Muscle layer of duodenum (tissue), 2 donors: Measurements from ENCODE around the gene GPC3.

Experiments
- H3K27ac ChIP-seq: one replicate; pipeline ENCODE4 v1.7.0; 2013; ENCODE audit warnings: mild to moderate bottlenecking, low read length
- H3K27me3 ChIP-seq: one replicate; pipeline ENCODE4 v1.7.0; 2013; ENCODE audit warnings: low read depth, mild to moderate bottlenecking, control low read depth, low read length
- H3K36me3 ChIP-seq, 2 donors: one replicate each; pipeline ENCODE4 v1.7.0; 2013; ENCODE audit warnings: low read length in 2 of 2, control low read depth in 1 of 2, mild to moderate bottlenecking in 1 of 2; ENCODE audit not compliant: insufficient read depth in 2 of 2, control insufficient read depth in 1 of 2
- H3K4me1 ChIP-seq, 2 donors: one replicate each; pipeline ENCODE4 v1.7.0; 2013; ENCODE audit warnings: low read length in 2 of 2, mild to moderate bottlenecking in 2 of 2, control low read depth in 1 of 2, moderate library complexity in 1 of 2; ENCODE audit not compliant: insufficient read depth in 2 of 2, control insufficient read depth in 1 of 2
- H3K4me3 ChIP-seq, 2 donors: one replicate each; pipeline ENCODE4 v1.7.0; 2013; ENCODE audit warnings: low read length in 2 of 2, low read depth in 1 of 2, mild to moderate bottlenecking in 1 of 2
- H3K9me3 ChIP-seq, 2 donors: one replicate each; pipeline ENCODE4 v1.7.0; 2013; ENCODE audit warnings: low read length in 2 of 2, control low read depth in 1 of 2, mild to moderate bottlenecking in 1 of 2; ENCODE audit not compliant: control insufficient read depth in 1 of 2
- donor health status: healthy.

The GPC3 gene

GRCh38 chrX:134013092-134013497, 27.7 kb upstream of the GPC3 start:
- Histone ChIP-seq H3K4me3 (no peak overlapping the region), H3K4me1 (no peaks in the 10 kb centered on the region), H3K9me3 (no peaks in the 10 kb centered on the region), H3K36me3 (no peaks in the 10 kb centered on the region), H3K27me3 (no peaks in the 10 kb centered on the region), H3K27ac (no peak overlapping the region)

GRCh38 chrX:134010690-134011089, 25.3 kb upstream of the GPC3 start:
- H3K36me3 ChIP-seq, result no peaks in the 10 kb centered on the region
- H3K4me1 ChIP-seq, result no peaks in the 10 kb centered on the region
- H3K4me3 ChIP-seq, result no peak overlapping the region
- H3K27ac ChIP-seq, result no peak overlapping the region
- H3K27me3 ChIP-seq, result no peaks in the 10 kb centered on the region
- H3K9me3 ChIP-seq, result no peaks in the 10 kb centered on the region

GRCh38 chrX:134007716-134008115, 22.3 kb upstream of the GPC3 start:
- Histone ChIP-seq H3K4me1 (no peaks in the 10 kb centered on the region), H3K36me3 (no peaks in the 10 kb centered on the region), H3K27ac (no peak overlapping the region), H3K4me3 (no peak overlapping the region), H3K27me3 (no peaks in the 10 kb centered on the region), H3K9me3 (no peaks in the 10 kb centered on the region)

- Histone ChIP-seq H3K4me1 (no peaks in the 10 kb centered on the region), H3K9me3 (no peaks in the 10 kb centered on the region), H3K36me3 (no peaks in the 10 kb centered on the region), H3K4me3 (no peak overlapping the region), H3K27ac (no peak overlapping the region), H3K27me3 (no peaks in the 10 kb centered on the region)
Measured at GRCh38 chrX:134006484-134007161, 21.2 kb upstream of the GPC3 start.

GRCh38 chrX:134004084-134004483, 18.7 kb upstream of the GPC3 start:
- H3K27me3 ChIP-seq, result no peaks in the 10 kb centered on the region
- no peaks in the 10 kb centered on the region for H3K36me3 ChIP-seq
- no peaks in the 10 kb centered on the region for H3K9me3 ChIP-seq
- peaks cover 0 to 2% of the 10 kb centered on the region in 2 donors for H3K4me1 ChIP-seq
- H3K4me3 ChIP-seq, result no peak overlapping the region
- no peak overlapping the region for H3K27ac ChIP-seq

- Histone ChIP-seq H3K4me3 (no peak overlapping the region), H3K4me1 (peaks cover 0 to 2% of the 10 kb centered on the region in 2 donors), H3K27me3 (no peaks in the 10 kb centered on the region), H3K9me3 (no peaks in the 10 kb centered on the region), H3K36me3 (no peaks in the 10 kb centered on the region), H3K27ac (no peak overlapping the region)
Measured at GRCh38 chrX:134002921-134003615, 17.7 kb upstream of the GPC3 start.

- Histone ChIP-seq H3K27me3 (no peaks in the 10 kb centered on the region), H3K9me3 (no peaks in the 10 kb centered on the region), H3K4me3 (no peak overlapping the region), H3K36me3 (no peaks in the 10 kb centered on the region), H3K4me1 (peaks cover 0 to 2% of the 10 kb centered on the region in 2 donors), H3K27ac (no peak overlapping the region)
Measured at GRCh38 chrX:134000260-134001245, 15.2 kb upstream of the GPC3 start.

- Histone ChIP-seq H3K4me3 (no peak overlapping the region), H3K27me3 (no peaks in the 10 kb centered on the region), H3K4me1 (peaks cover 0 to 2% of the 10 kb centered on the region in 2 donors), H3K9me3 (no peaks in the 10 kb centered on the region), H3K36me3 (no peaks in the 10 kb centered on the region), H3K27ac (no peak overlapping the region)
Measured at GRCh38 chrX:133999031-133999705, 13.8 kb upstream of the GPC3 start.

GRCh38 chrX:133995759-133996158, 10.4 kb upstream of the GPC3 start:
- Histone ChIP-seq H3K27me3 (no peaks in the 10 kb centered on the region), H3K36me3 (no peaks in the 10 kb centered on the region), H3K4me1 (peaks cover 0 to 2% of the 10 kb centered on the region in 2 donors), H3K9me3 (no peaks in the 10 kb centered on the region), H3K27ac (no peak overlapping the region), H3K4me3 (no peak overlapping the region)

GRCh38 chrX:133994576-133994975, 9.2 kb upstream of the GPC3 start:
- no peak overlapping the region for H3K4me3 ChIP-seq
- H3K36me3 ChIP-seq, result no peaks in the 10 kb centered on the region
- no peaks in the 10 kb centered on the region for H3K9me3 ChIP-seq
- no peaks in the 10 kb centered on the region for H3K27me3 ChIP-seq
- peaks cover 0 to under 1% of the 10 kb centered on the region in 2 donors for H3K4me1 ChIP-seq
- H3K27ac ChIP-seq, result no peak overlapping the region

GRCh38 chrX:133992882-133993281, 7.5 kb upstream of the GPC3 start:
- no peaks in the 10 kb centered on the region for H3K4me1 ChIP-seq
- H3K4me3 ChIP-seq, result no peak overlapping the region
- no peaks in the 10 kb centered on the region for H3K36me3 ChIP-seq
- H3K27me3 ChIP-seq, result no peaks in the 10 kb centered on the region
- H3K9me3 ChIP-seq, result no peaks in the 10 kb centered on the region
- no peak overlapping the region for H3K27ac ChIP-seq
